Psoas muscle (tissue), 8 donors: ENCODE measurements around the gene VASH2. TPM values are rescaled to one million over a fixed set of nuclear protein-coding genes. Genes with fewer than 3 reads are reported as not detected.
"Not testable (repeated sequence)": the region's sequence is repeated elsewhere in the genome, so short reads cannot be mapped to it uniquely, and the experiment has no call there.

Source experiments
- ATAC-seq, 4 donors: fragments of 200-7000 bp; cut with Tn5 transposase; one replicate each; pipeline ENCODE4 v1.9.1; 2020; ENCODE audit warnings: moderate library complexity in 3 of 4, mild to moderate bottlenecking in 2 of 4
- DNase-seq, 2 donors: peaks; one replicate each; pipeline ENCODE4 v3.0.0-alpha.2; 2020
- H3K27ac ChIP-seq: fragments of 200-600 bp; one replicate; pipeline ENCODE4 v1.8.0; 2022
- H3K27me3 ChIP-seq, 3 donors: fragments of 200-600 bp in 1 of 3; one replicate each; pipeline versions ENCODE4 v1.6.1 to v1.8.0; 2013 to 2022; ENCODE audit warnings: low read length in 2 of 3, mild to moderate bottlenecking in 2 of 3, moderate library complexity in 1 of 3; ENCODE audit not compliant: insufficient read depth in 3 of 3
- H3K36me3 ChIP-seq, 2 donors: fragments of 200-600 bp in 1 of 2; one replicate each; pipeline versions ENCODE4 v1.6.1 to v1.8.0; 2013 to 2022; ENCODE audit warnings: low read depth in 1 of 2, mild to moderate bottlenecking in 1 of 2, moderate library complexity in 1 of 2; ENCODE audit not compliant: insufficient read depth in 1 of 2
- H3K4me1 ChIP-seq: fragments of 200-600 bp; one replicate; pipeline ENCODE4 v1.8.0; 2022
- H3K4me3 ChIP-seq: fragments of 200-600 bp; one replicate; pipeline ENCODE4 v1.8.0; 2022; ENCODE audit warnings: mild to moderate bottlenecking
- H3K9me3 ChIP-seq: fragments of 200-600 bp; one replicate; pipeline ENCODE4 v1.8.0; 2022
- CTCF ChIP-seq: fragments of 200-600 bp; IDR thresholded peaks from one replicate; pipeline ENCODE4 v1.8.0; 2022; ENCODE audit warnings: antibody characterized with exemption
- WGBS, 3 donors: extraction: QIAGEN DNeasy Blood & Tissue Kit; methylation state at CpG; one replicate each; pipeline versions ENCODE4 v1.1.6 to v1.1.7; 2013; 5-methylcytosine and 5-hydroxymethylcytosine counted together
- intact Hi-C, 2 donors: fragments of 100-400 bp; cut with DNase I; formaldehyde crosslinking; loops; one replicate each; pipeline versions ENCODE4 v1.11.0 to v1.14.2; 2022
- polyA plus RNA-seq, 3 donors: library from polyadenylated mRNA; stranded (reverse); fragments of 200-250 nt; gene quantifications; one replicate each; pipeline ENCODE4 v1.2.3, GENCODE V29; 2013
- total RNA-seq, 4 donors: library from RNA; stranded (reverse); fragmentation: NEBNext Ultra II Directional in 2 of 4; extraction: Animal tissue kit (Norgen Biotek cat#: 25700) in 2 of 4; gene quantifications; one replicate each; pipeline versions ENCODE4 v1.2.1 to v1.2.4, GENCODE V29; 2021 to 2023
- donor health status: healthy with polysubstance abuse.
- donor health status: DM: no; HTN: no; CAD: no; lungs with moderate emphysema.
- donor health status: Bipolar disorder and iron deficiency.
- donor health status: healthy.
- donor health status: DM: yes; HTN: yes; CAD: no.
- donor health status: DM: no; HTN: no; CAD: no.
- donor health status: DM: no; HTN: no; CAD: no.
- donor health status: DM: yes; HTN: yes; CAD: no.

The VASH2 gene
- total and polyA plus RNA-seq, 7 donors = 0.09 to 1.6 (median 0.17) TPM

GRCh38 chr1:212990276-212990675 lies 39.9 kb downstream of the VASH2 start:
- intact Hi-C loops = no loop called here
- 70 to 83% (median 81%) methylated on average over 1 of the region's 1 CpG for WGBS, 3 donors
- Histone ChIP-seq H3K4me3 (no peak overlapping the region), H3K36me3 (peaks cover 0 to 42% of the 10 kb centered on the region in 2 donors), H3K27me3 (no peaks in the 10 kb centered on the region), H3K9me3 (no peaks in the 10 kb centered on the region), H3K27ac (no peak overlapping the region), H3K4me1 (no peaks in the 10 kb centered on the region)
- ATAC-seq (no peak), DNase-seq (no peak)
- no peak for TF ChIP-seq CTCF

DNA sequence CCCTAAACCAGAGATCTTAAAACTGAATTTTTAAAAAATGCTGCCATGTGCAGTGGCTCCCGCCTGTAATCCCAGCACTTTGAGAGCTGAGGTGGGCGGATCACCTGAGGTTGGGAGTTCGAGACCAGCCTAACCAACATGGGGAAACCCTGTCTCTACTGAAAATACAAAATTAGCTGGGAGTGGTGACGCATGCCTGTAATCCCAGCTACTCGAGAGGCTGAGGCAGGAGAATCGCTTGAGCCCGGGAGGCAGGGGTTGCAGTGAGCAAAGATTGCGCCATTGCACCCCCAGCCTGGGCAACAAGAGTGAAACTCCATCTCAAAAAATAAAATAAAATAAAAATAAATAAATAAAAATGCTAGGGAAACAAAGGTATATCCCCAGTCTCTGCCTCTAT lies 43.6 kb downstream of the VASH2 start:
- DNase-seq, H3K9me3 ChIP-seq, H3K4me1 ChIP-seq, H3K27me3 ChIP-seq, ATAC-seq, H3K27ac ChIP-seq, H3K4me3 ChIP-seq: not testable (repeated sequence)
- WGBS, 3 donors = 94 to 98% (median 97%) methylated on average over 8 of the region's 8 CpGs
- peaks cover 6 to 78% of the 10 kb centered on the region in 2 donors for H3K36me3 ChIP-seq
- intact Hi-C loops = loop anchor here in 1 of 2 donors (2.0 kb wide), 1 partner anchor 179 kb away; no protein-coding TSS in a partner anchor

DNA sequence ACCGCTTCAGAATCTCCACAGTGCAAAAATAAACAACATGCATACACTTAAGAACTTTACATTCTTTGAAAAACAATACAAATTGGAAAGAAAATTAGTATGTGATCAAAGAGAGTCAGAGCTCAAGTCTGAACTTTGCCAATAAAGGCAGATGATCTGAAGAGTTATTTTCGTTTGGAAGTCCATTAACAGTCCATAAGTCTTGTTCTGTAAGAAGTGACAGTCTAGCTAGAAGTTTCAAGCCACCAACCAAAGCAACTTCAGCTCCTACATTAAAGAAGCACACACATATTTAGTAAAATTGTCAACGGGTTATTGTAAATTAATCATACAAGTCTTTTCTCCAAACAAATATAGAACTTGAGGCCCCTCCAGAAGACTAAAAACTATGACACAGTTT lies 44.6 kb downstream of the VASH2 start:
- DNase-seq (no peak), ATAC-seq (no peak)
- no peaks in the 10 kb centered on the region for H3K9me3 ChIP-seq
- no peak overlapping the region for H3K27ac ChIP-seq
- no peak overlapping the region for H3K4me3 ChIP-seq
- no peak for TF ChIP-seq CTCF
- intact Hi-C loops = loop anchor here (2.0 to 5.0 kb wide), 2 partner anchors 180 to 183 kb away; no protein-coding TSS in a partner anchor
- 73 to 86% (median 80%) methylated on average over 3 of the region's 3 CpGs for WGBS, 3 donors
- H3K4me1 ChIP-seq = no peaks in the 10 kb centered on the region
- H3K27me3 ChIP-seq = no peaks in the 10 kb centered on the region
- peaks cover 6 to 88% of the 10 kb centered on the region in 2 donors for H3K36me3 ChIP-seq

DNA sequence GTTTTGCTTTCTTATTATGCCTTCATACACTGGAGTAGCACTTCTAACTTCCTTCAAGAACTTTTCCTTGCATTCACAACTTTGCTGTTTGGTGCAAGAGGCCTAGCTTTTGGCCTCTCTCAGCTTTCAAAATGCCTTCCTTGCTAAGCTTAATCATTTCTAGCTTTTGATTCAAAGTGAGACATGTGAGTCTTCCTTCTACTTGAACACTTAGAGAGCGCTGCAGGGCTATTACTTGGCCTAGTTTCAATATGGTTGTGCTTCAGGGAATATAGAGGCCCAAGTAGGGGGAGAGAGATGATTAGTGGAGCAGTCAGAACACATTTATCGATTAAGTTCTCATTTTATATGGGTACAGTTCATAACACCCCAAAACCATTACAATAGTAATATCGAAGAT lies 52.9 kb downstream of the VASH2 start:
- H3K4me1 ChIP-seq = no peaks in the 10 kb centered on the region
- intact Hi-C loops = loop anchor here (5.0 kb wide), 2 partner anchors 201 to 206 kb away; no protein-coding TSS in a partner anchor
- 88 to 95% (median 90%) methylated on average over 3 of the region's 3 CpGs for WGBS, 3 donors

DNA sequence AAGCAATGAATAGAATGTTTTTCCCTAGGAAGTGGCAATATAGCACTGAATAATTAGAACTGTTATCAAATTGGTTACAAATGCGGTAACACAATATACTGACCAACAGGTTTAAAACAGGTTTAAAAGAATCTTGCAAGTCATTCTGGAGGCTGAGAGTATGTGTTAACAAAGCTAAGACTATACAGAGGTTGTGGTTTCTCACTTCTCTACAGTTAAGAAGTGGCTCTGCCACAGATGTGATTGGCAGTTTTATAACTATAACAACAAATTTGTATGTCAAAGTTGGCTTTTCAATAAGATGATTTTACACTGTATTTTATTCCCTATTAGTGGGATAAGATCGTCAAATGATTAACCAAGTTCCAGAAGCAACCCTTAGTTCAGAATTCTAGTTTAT lies 58.2 kb downstream of the VASH2 start:
- H3K36me3 ChIP-seq = peaks cover 0 to 80% of the 10 kb centered on the region in 2 donors

More for the DNA sequence above, 52.9 kb downstream of the VASH2 start:
- Histone ChIP-seq H3K27me3 (no peaks in the 10 kb centered on the region), H3K4me3 (no peak overlapping the region), H3K9me3 (no peaks in the 10 kb centered on the region), H3K36me3 (peaks cover 0 to 99% of the 10 kb centered on the region in 2 donors), H3K27ac (no peak overlapping the region)
- no peak for ATAC-seq
- TF ChIP-seq CTCF = no peak
- DNase-seq = no peak

More for the DNA sequence above, 58.2 kb downstream of the VASH2 start:
- H3K27me3 ChIP-seq = no peaks in the 10 kb centered on the region
- intact Hi-C loops = no loop called here
- no peak overlapping the region for H3K4me3 ChIP-seq
- no peak for ATAC-seq
- WGBS, 3 donors = 92 to 94% (median 94%) methylated on average over 2 of the region's 2 CpGs
- no peak for TF ChIP-seq CTCF
- no peak for DNase-seq
- no peaks in the 10 kb centered on the region for H3K9me3 ChIP-seq
- no peak overlapping the region for H3K27ac ChIP-seq
- peaks cover 8% of the 10 kb centered on the region for H3K4me1 ChIP-seq
